LNCAP (cell line): Measurements from ENCODE around the gene CCDC87.

Experiments
- CTCF ChIP-seq: fragments of 450-650 bp; IDR thresholded peaks from 2 replicates; pipeline ENCODE4 v1.5.1; 2017; ENCODE audit warnings: mild to moderate bottlenecking

Gene CCDC87

GRCh38 chr11:66632952-66633351, 40.1 kb upstream of the CCDC87 start:
- TF ChIP-seq CTCF = no peak

- no peak for TF ChIP-seq CTCF
These were observed 39.0 kb upstream of the CCDC87 start for GRCh38 chr11:66631883-66632282.

GRCh38 chr11:66629356-66629755, 36.5 kb upstream of the CCDC87 start:
- no peak for TF ChIP-seq CTCF

GRCh38 chr11:66628061-66628603, 35.3 kb upstream of the CCDC87 start:
- TF ChIP-seq CTCF = no peak

GRCh38 chr11:66626926-66627325, 34.1 kb upstream of the CCDC87 start:
- TF ChIP-seq CTCF = no peak

- no peak for TF ChIP-seq CTCF
These were observed 33.5 kb upstream of the CCDC87 start for GRCh38 chr11:66626382-66626781.

- no peak for TF ChIP-seq CTCF
These were observed 32.9 kb upstream of the CCDC87 start for GRCh38 chr11:66625752-66626149.
